ENCODE results near the gene PCDHAC1. TPM values are rescaled to one million over a fixed set of nuclear protein-coding genes. Genes with fewer than 3 reads are reported as not detected.

Gene PCDHAC1
- total and polyA plus RNA-seq, 2 donors (not counting 3 experiments of a cell fraction or from before 2014, with no cell fraction given) = not detected

DNA sequence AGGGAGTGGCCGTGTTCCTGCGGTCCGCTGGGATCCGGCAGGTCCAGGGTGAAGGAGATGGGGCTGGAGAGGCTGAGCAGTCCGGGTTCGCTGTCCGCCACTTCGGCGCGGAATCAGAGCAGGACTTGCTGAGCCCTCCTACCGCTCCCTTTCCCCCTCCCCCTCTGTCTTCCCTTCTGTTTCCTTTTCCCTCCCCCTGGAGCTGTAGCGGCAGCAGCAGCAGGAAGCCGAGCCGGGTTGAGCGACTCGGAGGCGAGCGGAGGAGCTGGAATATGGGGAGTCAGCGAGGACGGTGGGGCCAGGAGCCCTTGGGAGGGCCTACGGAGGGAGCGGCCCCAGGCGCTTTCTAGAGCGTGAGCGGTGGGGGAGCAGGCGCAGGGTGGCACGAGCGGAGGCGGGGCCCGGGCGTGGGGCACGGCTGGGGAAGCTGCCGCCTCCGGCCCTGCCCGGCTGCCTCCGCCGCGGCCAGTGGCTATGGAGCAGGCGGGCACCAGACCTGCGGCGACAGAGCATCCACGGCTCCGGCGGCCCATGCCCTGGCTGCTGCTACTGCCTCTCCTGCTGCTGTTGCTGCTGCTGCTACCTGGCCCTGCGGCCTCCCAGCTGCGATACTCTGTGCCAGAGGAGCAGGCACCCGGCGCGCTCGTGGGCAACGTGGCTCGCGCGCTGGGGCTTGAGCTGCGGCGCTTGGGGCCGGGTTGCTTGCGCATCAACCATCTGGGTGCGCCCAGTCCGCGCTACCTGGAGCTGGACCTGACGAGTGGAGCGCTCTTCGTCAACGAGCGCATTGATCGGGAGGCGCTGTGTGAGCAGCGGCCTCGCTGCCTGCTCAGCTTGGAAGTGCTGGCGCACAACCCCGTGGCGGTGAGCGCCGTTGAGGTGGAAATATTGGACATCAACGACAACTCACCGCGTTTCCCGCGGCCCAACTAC lies 40.5 kb downstream of the PCDHAC1 start, which contains the start of gene PCDHAC2:
Gene PCDHAC2 (plus strand): TSS at position 184 of the 933 bp plus-strand sequence. CDS start 291 bp downstream, at position 475.
- H3K9me3 ChIP-seq (replicated peaks; ENCODE audit: control insufficient read depth, insufficient read depth, low read length) = no peaks in the 10 kb centered on the region
- TF ChIP-seq MYC (IDR thresholded peaks at IDR 0.05; ENCODE audit: low read depth, low read length) (no peak), POLR2A (IDR thresholded peaks at IDR 0.05; ENCODE audit: low read depth, low read length) (no peak), POLR2AphosphoS5 (IDR thresholded peaks at IDR 0.05; ENCODE audit: insufficient read depth, low read depth, low read length) (no peak), FOS (IDR thresholded peaks at IDR 0.05; ENCODE audit: borderline replicate concordance, insufficient read depth, low read length) (no peak), JUN (IDR thresholded peaks at IDR 0.05; ENCODE audit: borderline replicate concordance, insufficient read depth, insufficient read length, low read depth) (no peak), GATA2 (IDR thresholded peaks at IDR 0.05; ENCODE audit: insufficient read depth, insufficient read length, low read depth, low read length) (no peak), EZH2 (IDR thresholded peaks at IDR 0.05; ENCODE audit: borderline replicate concordance, low read depth, low read length, severe bottlenecking) (no peak)
- TF ChIP-seq, protein P1, sequence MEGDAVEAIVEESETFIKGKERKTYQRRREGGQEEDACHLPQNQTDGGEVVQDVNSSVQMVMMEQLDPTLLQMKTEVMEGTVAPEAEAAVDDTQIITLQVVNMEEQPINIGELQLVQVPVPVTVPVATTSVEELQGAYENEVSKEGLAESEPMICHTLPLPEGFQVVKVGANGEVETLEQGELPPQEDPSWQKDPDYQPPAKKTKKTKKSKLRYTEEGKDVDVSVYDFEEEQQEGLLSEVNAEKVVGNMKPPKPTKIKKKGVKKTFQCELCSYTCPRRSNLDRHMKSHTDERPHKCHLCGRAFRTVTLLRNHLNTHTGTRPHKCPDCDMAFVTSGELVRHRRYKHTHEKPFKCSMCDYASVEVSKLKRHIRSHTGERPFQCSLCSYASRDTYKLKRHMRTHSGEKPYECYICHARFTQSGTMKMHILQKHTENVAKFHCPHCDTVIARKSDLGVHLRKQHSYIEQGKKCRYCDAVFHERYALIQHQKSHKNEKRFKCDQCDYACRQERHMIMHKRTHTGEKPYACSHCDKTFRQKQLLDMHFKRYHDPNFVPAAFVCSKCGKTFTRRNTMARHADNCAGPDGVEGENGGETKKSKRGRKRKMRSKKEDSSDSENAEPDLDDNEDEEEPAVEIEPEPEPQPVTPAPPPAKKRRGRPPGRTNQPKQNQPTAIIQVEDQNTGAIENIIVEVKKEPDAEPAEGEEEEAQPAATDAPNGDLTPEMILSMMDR (IDR thresholded peaks at IDR 0.05; ENCODE audit: extremely low read depth in 1 of 2, insufficient read depth in 1 of 2, low read depth in 1 of 2, low read length in 2 of 2) = no peak
- TF ChIP-seq, protein P2, sequence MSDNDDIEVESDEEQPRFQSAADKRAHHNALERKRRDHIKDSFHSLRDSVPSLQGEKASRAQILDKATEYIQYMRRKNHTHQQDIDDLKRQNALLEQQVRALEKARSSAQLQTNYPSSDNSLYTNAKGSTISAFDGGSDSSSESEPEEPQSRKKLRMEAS (IDR thresholded peaks at IDR 0.05; ENCODE audit: insufficient read depth, insufficient read length) = no peak
- CTCF ChIA-PET = interaction anchor here (1.2 to 1.3 kb wide), 2 partner anchors 9 to 73 kb away, joined by 4 to 5 read pairs; no protein-coding TSS in a partner anchor
- no peak within 1 kb of the TSS for H3K9ac ChIP-seq (replicated peaks; ENCODE audit: extremely low read depth, insufficient read depth, low read length)
- no peak within 1 kb of the TSS for H3K27ac ChIP-seq (ENCODE audit: insufficient read depth, low read depth, low read length)
- FAIRE-seq (peak; percentile 37), DNase-seq (ENCODE audit: low read depth, low spot score) (peak; percentile 62)
- H3K4me2 ChIP-seq (ENCODE audit: insufficient read depth, low read length) = peak within 1 kb of the TSS; percentile 64
- H3K4me3 ChIP-seq (replicated peaks in 1 of 3; ENCODE audit: insufficient read depth in 1 of 3, low read depth in 1 of 3, low read length in 3 of 3) = peak within 1 kb of the TSS; percentile 31 to 61 (median 54)
- H3K79me2 ChIP-seq (ENCODE audit: control insufficient read depth, insufficient read depth, low read length) = no peaks in the 10 kb centered on the region
- dilution Hi-C loops (cut with MboI; ENCODE audit: extremely low pct_ligation_motif_present, low sequenced_read_pairs) = no loop called here
- H3K36me3 ChIP-seq (ENCODE audit: control insufficient read depth in 2 of 2, extremely low read depth in 1 of 2, insufficient read depth in 2 of 2, low read length in 2 of 2) = no peaks in the 10 kb centered on the region
- H3K27me3 ChIP-seq (ENCODE audit: control insufficient read depth in 2 of 2, insufficient read depth in 2 of 2, low read length in 2 of 2) = peaks cover 10 to 19% of the 10 kb centered on the region in 2 experiments
- H2AFZ ChIP-seq (ENCODE audit: low read depth, low read length) = peak within 1 kb of the TSS; percentile 88
- POLR2A ChIA-PET = no interaction called here
- intact Hi-C loops (cut with micrococcal nuclease) = loop anchor here (5.0 kb wide), 1 partner anchor 76 kb away; no protein-coding TSS in a partner anchor
- no peaks in the 10 kb centered on the region for H3K9me1 ChIP-seq (replicated peaks; ENCODE audit: control insufficient read depth, extremely low read depth, insufficient read depth, low read length)
- H3K4me1 ChIP-seq (ENCODE audit: control insufficient read depth, extremely low read depth, insufficient read depth, low read length) = peaks cover 4% of the 10 kb centered on the region
- no peaks in the 10 kb centered on the region for H4K20me1 ChIP-seq (replicated peaks; ENCODE audit: control insufficient read depth, extremely low read depth, insufficient read depth, low read length)
- no TSS peak for BruUV-seq (replicated peaks)

Measured in endothelial cell of umbilical vein (primary cell).